HG03196 (cell line): Measurements from ENCODE around the gene CCL4.

Experiments
- ATAC-seq: cut with Tn5 transposase; IDR thresholded peaks from one replicate; pipeline ENCODE4 v1.9.1; 2021; ENCODE audit not compliant: unreplicated experiment

The CCL4 gene

GRCh38 chr17:36142235-36142634, 38.6 kb downstream of the CCL4 start:
- ATAC-seq: no peak

DNA sequence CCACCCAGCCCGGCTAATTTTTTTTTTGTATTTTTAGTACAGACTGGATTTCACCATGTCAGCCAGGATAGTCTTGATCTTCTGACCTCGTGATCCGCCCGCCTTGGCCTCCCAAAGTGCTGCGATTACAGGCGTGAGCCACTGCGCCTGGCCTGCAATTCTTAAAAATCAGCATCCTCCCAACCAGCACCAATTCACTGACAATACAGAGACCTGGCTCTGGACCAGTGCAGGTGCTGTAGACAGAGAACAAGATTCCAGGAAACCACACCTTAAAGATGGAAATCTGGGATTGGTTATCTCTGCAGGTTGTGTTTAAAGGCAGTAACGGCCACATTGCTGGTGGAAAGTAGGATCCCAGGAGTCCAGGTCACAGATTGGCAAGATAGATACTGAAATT, 39.2 kb downstream of the CCL4 start:
- no peak for ATAC-seq

DNA sequence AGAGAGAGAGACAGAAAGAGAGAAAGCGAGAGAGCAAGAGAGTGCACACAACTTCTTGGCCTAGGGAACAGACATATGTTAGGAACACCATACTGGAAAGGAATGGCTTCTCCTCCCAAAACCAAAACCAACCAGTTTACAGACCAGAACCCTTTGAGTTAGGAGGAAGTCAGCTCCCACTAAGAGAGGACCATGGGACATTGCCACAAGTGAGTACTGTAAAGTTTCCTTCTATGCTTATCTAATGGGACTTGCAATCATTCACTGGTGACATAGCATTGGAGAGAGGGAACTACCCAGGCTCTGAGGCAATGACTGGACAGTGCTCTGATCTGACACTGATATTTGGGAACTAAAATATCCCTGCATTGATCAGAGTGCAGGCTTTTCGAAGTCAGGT, 40.4 kb downstream of the CCL4 start:
- no peak for ATAC-seq

DNA sequence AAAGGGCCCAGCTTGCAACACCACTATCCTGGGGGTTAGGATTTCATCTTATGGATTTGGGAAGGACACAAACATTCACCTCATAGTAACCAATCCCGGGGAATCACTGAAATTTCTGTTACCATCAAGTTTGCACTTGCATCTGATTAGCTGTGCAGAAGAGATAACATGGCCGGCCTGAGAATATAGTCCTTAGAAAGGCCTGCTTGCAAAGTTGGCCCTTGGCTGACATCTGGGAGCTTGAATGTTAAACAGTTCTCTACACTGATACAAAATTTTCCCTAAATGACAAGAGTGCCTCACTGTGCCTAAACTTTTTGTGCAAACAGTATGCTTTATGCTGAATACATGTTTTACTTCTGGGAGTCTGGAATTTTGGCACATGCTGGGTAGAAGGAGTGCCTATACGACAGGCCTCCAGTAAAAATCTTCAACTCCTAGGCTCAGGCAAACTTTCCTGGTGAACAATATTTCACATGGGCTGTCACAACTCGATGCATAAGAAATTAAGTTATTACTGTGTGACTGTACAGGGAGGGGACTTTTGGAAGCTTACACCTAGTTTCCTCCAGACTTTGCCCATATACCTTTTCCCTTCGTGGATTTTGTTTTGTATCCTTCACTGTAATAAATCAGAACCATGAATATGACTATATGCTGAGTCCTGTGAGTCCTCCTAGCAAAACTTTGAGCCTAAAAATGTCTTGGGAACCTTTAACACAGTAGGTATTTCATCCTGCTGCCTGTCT, 41.5 kb downstream of the CCL4 start:
- no peak for ATAC-seq

DNA sequence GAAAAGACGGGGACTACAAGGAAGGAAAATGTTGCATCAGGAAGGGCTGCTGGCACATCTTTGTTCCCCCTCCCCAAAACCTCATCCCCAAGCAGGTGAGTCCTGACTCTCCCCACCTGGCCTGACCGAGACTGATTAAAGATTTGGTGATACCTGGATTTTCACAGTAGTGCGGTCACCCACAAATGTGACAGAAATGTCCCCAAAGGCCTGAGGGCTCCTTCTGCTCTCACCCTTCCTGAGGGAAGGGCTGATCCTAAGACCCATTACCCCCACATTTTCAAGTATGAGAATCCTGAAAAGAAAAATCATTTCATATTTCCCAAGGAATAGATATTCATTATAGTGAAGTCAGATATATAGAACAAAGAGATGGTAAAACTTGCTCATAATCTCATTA, 44.0 kb downstream of the CCL4 start:
- no peak for ATAC-seq

DNA sequence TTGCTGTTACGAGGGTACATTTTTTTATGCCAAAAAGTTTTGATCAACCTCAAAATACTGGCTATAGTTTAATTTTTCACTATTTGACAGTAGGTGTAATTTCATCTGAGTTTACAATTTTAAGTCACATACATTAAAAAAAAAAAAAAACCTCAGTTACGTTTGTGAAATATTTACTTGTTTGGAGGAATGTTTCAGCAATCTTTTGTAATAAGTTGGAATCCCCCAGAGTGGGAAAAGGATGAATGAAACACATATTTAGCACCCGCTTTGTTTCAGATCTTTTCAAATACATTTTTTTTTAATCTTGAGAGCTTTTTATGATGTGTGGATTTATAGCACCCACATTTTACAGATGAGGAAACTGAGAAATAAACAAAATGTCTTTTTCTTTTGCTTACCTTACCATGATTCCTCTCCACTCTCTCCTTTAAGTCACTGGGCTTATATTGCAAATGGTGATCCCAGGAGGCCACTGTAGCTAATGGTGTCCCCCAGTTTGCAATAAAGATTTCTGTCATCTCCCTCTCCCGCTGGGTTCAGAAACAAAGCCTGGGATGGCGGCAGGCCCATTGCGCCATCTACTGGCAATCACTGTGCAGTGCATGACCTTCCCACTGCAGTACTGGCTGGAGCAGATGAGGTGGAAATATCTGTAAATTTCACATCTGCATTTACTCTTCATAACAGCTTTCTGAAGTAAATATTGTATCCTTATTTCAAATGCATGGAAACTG, 45.1 kb downstream of the CCL4 start:
- no peak for ATAC-seq

- no peak for ATAC-seq
Observed at GRCh38 chr17:36149296-36149820, 45.7 kb downstream of the CCL4 start.

- ATAC-seq: no peak
Observed at GRCh38 chr17:36151891-36152638, 48.4 kb downstream of the CCL4 start.

DNA sequence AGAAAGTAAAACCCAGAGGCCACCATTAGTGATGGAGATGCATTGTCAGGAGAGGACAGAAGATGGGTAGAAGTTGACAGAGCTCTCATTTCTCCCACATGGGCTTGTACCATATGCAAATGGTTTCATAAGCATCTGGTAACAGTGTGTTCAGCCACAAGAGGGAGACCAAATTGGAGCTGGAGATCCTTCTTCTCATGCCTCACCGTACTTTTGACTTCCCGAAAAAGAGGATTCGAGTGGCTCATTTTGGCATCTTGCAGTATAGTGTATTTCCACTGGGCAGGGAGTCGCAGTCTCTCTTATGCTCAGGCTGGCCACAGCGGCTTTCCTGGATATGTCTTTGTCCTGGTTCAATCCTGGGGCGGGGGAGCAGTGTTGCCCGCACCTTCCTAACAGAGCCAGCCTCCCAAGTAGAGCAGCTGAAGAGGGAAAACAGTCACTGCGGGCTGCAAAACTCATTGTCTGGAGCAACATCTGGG, 49.1 kb downstream of the CCL4 start:
- ATAC-seq: no peak

DNA sequence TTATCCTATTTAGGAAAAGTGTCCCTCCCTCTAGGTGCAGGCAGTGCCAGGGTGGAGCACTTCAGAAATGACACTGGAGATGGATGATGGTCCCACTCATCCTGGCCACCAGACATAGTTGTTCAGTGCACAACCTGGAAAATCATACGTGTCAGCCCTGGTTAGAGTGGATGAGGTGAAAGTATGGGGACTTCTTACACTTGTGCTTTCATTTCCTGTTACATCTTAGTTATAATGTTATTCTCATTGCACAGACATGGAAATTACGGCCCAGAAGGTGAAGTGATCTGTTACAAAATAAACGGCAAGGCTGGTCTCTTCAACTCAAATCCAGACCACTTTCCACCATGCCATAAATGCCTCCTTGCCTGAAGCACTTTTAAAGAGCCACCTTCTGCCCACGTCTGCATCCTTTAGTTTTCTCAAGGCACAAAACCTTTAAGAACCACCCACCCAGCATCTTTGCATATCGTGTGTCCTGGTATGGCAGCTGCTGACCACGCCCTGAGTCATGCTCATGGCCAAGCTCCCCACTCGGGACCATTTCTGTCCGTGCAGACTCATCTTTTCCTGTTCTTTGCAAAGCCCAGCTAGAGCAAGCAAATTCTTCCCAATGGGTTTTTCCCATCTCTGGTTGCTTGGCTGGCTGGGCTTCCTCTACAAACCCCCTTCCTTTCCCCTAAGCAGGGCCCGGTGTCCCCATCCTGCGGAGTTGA, 50.4 kb downstream of the CCL4 start:
- ATAC-seq: no peak
